Omental fat pad (tissue), 4 donors: ENCODE data around the gene NBL1. TPM values are rescaled to one million over a fixed set of nuclear protein-coding genes. Genes with fewer than 3 reads are reported as not detected.
"Not testable (repeated sequence)": the region's sequence is repeated elsewhere in the genome, so short reads cannot be mapped to it uniquely, and the experiment has no call there.

Source experiments
- ATAC-seq: fragments of 150-250 bp; one replicate; pipeline ENCODE4 v1.9.1; 2016; ENCODE audit warnings: mild to moderate bottlenecking, moderate library complexity; ENCODE audit not compliant: low FRiP score
- DNase-seq: peaks from one replicate; pipeline ENCODE4 v3.0.0-alpha.2; 2019; ENCODE audit warnings: low spot score
- total RNA-seq, 4 donors: library from RNA; depleted of rRNA; stranded (reverse); fragments of >200 nt; gene quantifications; one replicate each; pipeline ENCODE4 v1.1.0, GENCODE V29; 2016
- TF ChIP-seq, protein P1 (sequence below), 3 donors: fragments of 450-650 bp; IDR thresholded peaks; one replicate each; pipeline ENCODE4 v1.5.1; 2016 to 2017; ENCODE audit warnings: antibody characterized with exemption in 3 of 3, mild to moderate bottlenecking in 3 of 3, moderate library complexity in 2 of 3

NBL1 gene
- total RNA-seq, 4 donors from 2014 or later, result 36.8 to 97.9 (median 72.8) TPM

DNA sequence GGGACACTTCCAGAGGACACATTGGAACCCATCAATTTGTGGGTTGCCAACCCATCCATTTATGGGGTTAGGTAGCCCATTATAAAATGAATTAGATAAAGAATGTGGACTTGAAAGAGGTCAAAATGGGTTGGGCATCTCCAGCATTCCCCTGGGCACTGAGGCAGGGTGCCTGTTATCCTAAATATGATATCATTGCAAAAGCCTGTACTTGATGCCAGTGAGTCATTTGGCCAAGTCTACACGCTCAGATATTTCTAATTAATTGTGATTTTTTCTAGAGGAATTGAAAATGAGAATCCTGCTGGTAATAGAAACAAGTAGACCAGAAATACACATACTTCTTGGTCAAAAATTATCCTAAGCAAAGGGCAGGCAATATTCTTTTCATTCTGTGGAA, 21.9 kb upstream of the NBL1 start:
- TF ChIP-seq, protein P1, sequence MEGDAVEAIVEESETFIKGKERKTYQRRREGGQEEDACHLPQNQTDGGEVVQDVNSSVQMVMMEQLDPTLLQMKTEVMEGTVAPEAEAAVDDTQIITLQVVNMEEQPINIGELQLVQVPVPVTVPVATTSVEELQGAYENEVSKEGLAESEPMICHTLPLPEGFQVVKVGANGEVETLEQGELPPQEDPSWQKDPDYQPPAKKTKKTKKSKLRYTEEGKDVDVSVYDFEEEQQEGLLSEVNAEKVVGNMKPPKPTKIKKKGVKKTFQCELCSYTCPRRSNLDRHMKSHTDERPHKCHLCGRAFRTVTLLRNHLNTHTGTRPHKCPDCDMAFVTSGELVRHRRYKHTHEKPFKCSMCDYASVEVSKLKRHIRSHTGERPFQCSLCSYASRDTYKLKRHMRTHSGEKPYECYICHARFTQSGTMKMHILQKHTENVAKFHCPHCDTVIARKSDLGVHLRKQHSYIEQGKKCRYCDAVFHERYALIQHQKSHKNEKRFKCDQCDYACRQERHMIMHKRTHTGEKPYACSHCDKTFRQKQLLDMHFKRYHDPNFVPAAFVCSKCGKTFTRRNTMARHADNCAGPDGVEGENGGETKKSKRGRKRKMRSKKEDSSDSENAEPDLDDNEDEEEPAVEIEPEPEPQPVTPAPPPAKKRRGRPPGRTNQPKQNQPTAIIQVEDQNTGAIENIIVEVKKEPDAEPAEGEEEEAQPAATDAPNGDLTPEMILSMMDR (IDR thresholded peaks at IDR 0.05), result no peak
- no peak for DNase-seq
- peak; percentile 73 for ATAC-seq

DNA sequence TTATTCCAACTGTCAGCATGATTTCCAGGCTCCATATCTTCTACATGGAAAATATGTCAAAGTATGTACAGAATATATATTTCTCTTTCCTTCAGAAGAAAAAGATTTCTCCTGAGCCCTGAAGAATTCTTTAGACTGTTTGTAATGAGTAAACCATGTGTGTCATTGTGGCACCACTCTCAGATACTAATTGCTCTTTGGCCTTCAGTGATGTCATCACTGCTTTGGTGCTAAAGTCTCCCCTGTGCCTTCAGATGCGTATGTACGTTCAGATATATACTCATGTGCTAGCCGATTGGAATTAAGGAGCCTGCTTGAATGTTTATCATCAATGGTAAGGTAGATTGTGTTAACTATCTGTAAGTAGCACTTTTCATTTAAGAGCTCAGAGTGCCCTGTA, 20.6 kb upstream of the NBL1 start:
- DNase-seq (no peak), ATAC-seq (no peak)
- TF ChIP-seq, protein P1 (IDR thresholded peaks at IDR 0.05), result no peak

DNA sequence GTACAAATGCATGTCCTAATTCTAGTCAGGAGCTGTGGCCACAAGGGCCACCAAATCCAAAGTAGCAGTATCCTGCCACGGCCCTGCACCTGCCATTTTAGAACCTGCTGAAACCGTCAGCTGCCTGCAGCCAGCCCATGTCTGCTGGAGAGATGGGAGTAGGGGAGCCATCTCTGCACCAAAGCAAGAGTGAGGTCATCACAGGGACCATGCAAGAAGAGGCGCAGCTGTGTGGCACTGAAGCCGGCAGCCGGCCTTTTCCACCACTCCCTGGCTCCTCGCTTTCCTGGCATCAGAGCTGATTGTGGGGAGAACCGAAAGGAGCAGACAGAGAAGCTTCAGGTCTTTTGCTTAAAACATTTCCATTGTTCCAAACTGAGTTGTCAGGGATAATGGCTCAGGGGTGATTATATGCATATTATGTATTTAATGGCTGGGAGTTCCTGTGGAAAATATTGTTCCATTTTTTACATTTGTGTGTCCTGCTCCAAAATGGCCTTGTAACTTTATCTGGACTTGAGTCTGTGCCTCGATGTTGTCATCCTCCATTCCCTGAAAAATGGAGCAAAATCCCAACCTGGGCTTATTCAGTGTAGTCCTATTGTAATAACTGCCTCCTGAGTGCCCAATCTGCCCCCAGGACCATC, 18.7 kb upstream of the NBL1 start:
- DNase-seq (no peak), ATAC-seq (no peak)
- TF ChIP-seq, protein P1 (IDR thresholded peaks at IDR 0.05), result no peak

DNA sequence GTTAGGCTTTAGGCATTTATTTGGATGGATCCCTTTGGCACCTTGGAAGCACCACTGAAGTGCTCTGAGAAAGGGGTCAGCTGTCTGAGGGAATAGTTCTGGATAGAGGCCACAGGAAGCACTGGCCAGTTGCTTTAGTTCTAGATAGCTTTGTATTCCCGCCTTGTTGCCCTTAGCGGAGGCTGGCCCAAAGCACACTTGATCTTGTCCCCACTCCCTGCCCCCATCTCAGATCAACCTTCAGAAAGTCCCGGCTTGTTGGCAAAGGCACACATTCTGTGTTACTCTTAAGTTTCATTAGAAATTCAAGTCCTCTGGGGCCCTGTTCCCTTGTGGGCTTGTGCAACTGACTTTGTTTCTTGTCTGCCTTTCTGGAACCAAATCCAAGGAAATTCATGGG, 15.2 kb upstream of the NBL1 start:
- DNase-seq (no peak), ATAC-seq (no peak)
- TF ChIP-seq, protein P1 (IDR thresholded peaks at IDR 0.05), result no peak

DNA sequence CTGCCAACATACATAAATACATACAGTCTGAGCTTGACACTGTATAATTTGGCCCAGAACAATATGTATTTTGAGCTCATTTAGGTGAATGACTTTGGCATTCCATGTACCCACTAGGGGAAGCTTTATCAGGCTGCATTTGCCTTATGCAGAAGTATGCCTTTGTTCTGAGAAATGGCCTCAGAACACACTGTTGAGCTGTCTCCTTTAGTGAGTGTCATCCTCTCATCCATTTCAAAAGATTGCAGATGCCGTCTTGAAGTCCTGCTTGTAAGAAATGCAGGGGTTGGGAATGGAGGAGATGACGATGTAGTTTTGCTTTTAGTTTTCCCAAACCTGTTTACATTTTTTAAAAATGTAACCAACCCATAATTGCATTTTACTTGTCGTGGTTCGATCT, 14.8 kb upstream of the NBL1 start:
- TF ChIP-seq, protein P1 (IDR thresholded peaks at IDR 0.05), result no peak
- no peak for ATAC-seq
- DNase-seq, result no peak

DNA sequence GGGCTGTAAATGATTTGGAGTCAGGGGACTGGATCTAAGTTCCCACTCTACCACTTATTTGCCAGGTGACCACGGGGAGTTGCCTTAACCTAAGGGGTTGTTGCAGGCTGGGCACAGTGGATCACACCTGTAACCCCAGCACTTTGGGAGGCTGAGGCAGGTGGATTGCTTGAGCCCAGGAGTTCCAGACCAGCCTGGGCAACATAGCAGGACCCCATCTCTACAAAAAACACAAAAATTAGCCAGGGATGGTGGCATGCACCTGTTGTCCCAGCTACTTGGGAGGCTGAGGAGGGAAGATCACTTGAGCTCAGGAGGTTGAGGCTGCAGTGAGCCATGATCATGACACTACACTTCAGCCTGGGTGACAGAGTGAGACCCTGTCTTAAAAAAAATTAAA, 13.9 kb upstream of the NBL1 start:
- not testable (repeated sequence) for ATAC-seq, DNase-seq

DNA sequence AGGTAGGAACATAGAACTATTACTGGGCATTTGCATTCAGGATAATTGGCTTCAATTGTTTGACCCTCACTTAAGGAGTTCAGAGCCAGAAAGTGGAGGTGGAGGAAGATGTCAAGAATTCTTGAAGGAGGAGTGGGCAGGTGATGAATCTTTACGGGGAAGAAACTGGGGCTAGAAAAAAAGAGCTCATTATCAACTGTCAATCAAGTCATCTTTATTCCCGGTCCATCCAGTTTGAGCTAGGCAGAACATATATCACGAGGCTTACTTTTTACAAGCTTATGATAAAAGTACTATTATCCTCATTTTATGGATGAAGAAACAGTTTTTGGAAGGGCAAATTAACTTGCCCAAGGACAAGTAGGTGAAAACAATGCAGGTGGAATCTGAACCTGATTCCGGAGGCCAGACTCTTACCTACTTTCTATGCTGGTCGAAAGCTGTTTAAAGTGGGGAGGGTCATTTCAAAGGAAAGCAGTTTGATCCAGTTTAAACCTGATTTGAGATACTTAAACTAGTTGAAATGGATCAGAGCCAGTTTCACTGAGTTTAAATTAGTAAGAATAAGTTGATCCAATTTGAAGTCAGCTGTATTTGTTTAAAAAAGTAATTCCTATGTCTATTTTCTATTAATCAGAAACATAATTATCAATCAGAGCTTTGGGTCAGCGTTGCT, 13.3 kb upstream of the NBL1 start:
- TF ChIP-seq, protein P1 (IDR thresholded peaks at IDR 0.05), result no peak
- DNase-seq, result no peak
- ATAC-seq, result no peak
